Measurements from ENCODE around the gene HOXB4. TPM values are rescaled to one million over a fixed set of nuclear protein-coding genes. Genes with fewer than 3 reads are reported as not detected.

HOXB4 gene
- total RNA-seq, 1 experiment from 2014 or later, result 0.22 TPM

- Histone ChIP-seq H3K27ac (ENCODE audit: low read length) (no peak overlapping the region), H3K27me3 (ENCODE audit: low read length) (no peaks in the 10 kb centered on the region), H3K4me2 (ENCODE audit: low read length) (peak overlapping the region; percentile 92), H3F3A (ENCODE audit: low read length, unreplicated experiment) (no peaks in the 10 kb centered on the region), H4K20me1 (ENCODE audit: low read length) (peaks cover 29% of the 10 kb centered on the region), H3K9me2 (replicated peaks; ENCODE audit: low read length) (no peaks in the 10 kb centered on the region), H3K36me3 (ENCODE audit: low read depth, low read length) (no peaks in the 10 kb centered on the region), H3K9ac (ENCODE audit: low read length) (peak overlapping the region; percentile 57), H3K79me2 (ENCODE audit: low read length) (peaks cover 54% of the 10 kb centered on the region), H3K4me3 (ENCODE audit: low read length) (peak overlapping the region; percentile 75), H3K9me3 (ENCODE audit: low read length) (no peaks in the 10 kb centered on the region), H3K4me1 (ENCODE audit: insufficient read depth, low read length) (peaks cover 27% of the 10 kb centered on the region), H2AFZ (ENCODE audit: low read length) (no peak overlapping the region)
- intact Hi-C loops (cut with micrococcal nuclease), result no loop called here
- no peak for ATAC-seq
- POLR2A ChIA-PET (ENCODE audit: unreplicated experiment), result no interaction called here
- TF ChIP-seq EZH2 (IDR thresholded peaks at IDR 0.05; ENCODE audit: low read length, unreplicated experiment), result no peak
- no peak for TF ChIP-seq EZH2phosphoT487 (IDR thresholded peaks at IDR 0.05; ENCODE audit: borderline replicate concordance, low read length)
- no peak for TF ChIP-seq CTCF (conservative IDR thresholded peaks at IDR 0.05; ENCODE audit: low read depth, low read length)
- no peak for DNase-seq
- BruUV-seq (replicated peaks), result no TSS peak
- CTCF ChIA-PET, result no interaction called here
Measured at GRCh38 chr17:48596735-48597527, 18.8 kb upstream of the HOXB4 start.

GRCh38 chr17:48596000-48596734, 18.0 kb upstream of the HOXB4 start:
- no peak overlapping the region for H3K9ac ChIP-seq (ENCODE audit: low read length)
- DNase-seq (no peak), ATAC-seq (no peak)
- H3F3A ChIP-seq (ENCODE audit: low read length, unreplicated experiment), result no peaks in the 10 kb centered on the region
- no peaks in the 10 kb centered on the region for H3K9me3 ChIP-seq (ENCODE audit: low read length)
- H3K27me3 ChIP-seq (ENCODE audit: low read length), result no peaks in the 10 kb centered on the region
- H3K27ac ChIP-seq (ENCODE audit: low read length), result no peak overlapping the region
- ChIA-PET CTCF (no interaction called here), POLR2A (ENCODE audit: unreplicated experiment) (no interaction called here)
- peaks cover 46% of the 10 kb centered on the region for H3K79me2 ChIP-seq (ENCODE audit: low read length)
- no peaks in the 10 kb centered on the region for H3K36me3 ChIP-seq (ENCODE audit: low read depth, low read length)
- TF ChIP-seq EZH2phosphoT487 (IDR thresholded peaks at IDR 0.05; ENCODE audit: borderline replicate concordance, low read length) (no peak), CTCF (conservative IDR thresholded peaks at IDR 0.05; ENCODE audit: low read depth, low read length) (no peak), EZH2 (IDR thresholded peaks at IDR 0.05; ENCODE audit: low read length, unreplicated experiment) (no peak)
- no peaks in the 10 kb centered on the region for H3K9me2 ChIP-seq (replicated peaks; ENCODE audit: low read length)
- peaks cover 21% of the 10 kb centered on the region for H4K20me1 ChIP-seq (ENCODE audit: low read length)
- H3K4me3 ChIP-seq (ENCODE audit: low read length), result no peak overlapping the region
- peaks cover 20% of the 10 kb centered on the region for H3K4me1 ChIP-seq (ENCODE audit: insufficient read depth, low read length)
- H2AFZ ChIP-seq (ENCODE audit: low read length), result no peak overlapping the region
- no peak overlapping the region for H3K4me2 ChIP-seq (ENCODE audit: low read length)
- no TSS peak for BruUV-seq (replicated peaks)
- intact Hi-C loops (cut with micrococcal nuclease), result loop anchor here (2.0 kb wide), 1 partner anchor 245 kb away; no protein-coding TSS in a partner anchor

All from PC-3 (cell line).